Esophagus squamous epithelium (tissue), 4 donors: Measurements from ENCODE around the gene CADM2.

Source experiments
- CTCF ChIP-seq, 6 experiments: fragments of 450-650 bp in 4 of 6; fragments of 200-600 bp in 2 of 6; sonication (generic) in 2 of 6; IDR thresholded peaks; one replicate each; pipeline ENCODE4 v1.5.1; 2016 to 2019; ENCODE audit warnings: antibody characterized with exemption in 6 of 6, mild to moderate bottlenecking in 4 of 6, moderate library complexity in 4 of 6
- POLR2A ChIP-seq, 4 donors: fragments of 450-650 bp; IDR thresholded peaks; one replicate each; pipeline ENCODE4 v1.6.1; 2017; ENCODE audit warnings: antibody characterized with exemption in 4 of 4, mild to moderate bottlenecking in 4 of 4, moderate library complexity in 3 of 4

GRCh38 chr3:85660451-85660850 lies 701.7 kb downstream of the CADM2 start:
- TF ChIP-seq POLR2A (IDR thresholded peaks at IDR 0.05) (no peak), CTCF (IDR thresholded peaks at IDR 0.05) (no peak)
